ENCODE data around the gene PCK2.
A peak's percentile ranks its signal among the peaks of the same experiment; 100 is the strongest.

PCK2 gene

DNA sequence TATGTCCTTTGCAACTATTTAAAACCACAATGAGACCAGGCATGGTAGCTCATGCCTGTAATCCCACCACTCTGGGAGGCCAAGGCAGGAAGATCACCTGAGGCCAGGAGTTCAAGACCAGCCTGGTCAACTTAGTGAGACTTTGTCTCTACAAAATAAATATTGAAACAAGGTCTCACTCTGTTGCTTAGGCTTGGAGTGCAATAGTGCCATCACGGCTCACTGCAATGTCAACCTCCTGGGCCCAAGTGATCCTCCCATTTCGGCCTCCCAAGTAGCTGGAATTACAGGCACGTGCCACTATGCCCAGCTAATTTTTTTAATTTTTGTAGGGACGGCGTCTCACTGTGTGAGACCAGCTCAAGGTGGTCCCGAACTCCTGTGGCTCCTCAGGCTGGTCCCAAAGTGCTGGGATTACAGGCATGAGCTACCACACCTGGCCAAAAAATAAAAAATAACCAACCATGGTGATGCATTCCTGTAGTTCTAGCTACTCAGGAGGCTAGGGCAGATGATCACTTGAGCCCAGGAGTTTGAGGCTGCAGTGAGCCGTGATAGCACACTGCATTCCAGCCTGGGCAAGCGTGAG, 35.4 kb downstream of the PCK2 start:
- H3K27ac Mint-ChIP-seq, result no peak overlapping the region
- TF ChIP-seq, protein P1, sequence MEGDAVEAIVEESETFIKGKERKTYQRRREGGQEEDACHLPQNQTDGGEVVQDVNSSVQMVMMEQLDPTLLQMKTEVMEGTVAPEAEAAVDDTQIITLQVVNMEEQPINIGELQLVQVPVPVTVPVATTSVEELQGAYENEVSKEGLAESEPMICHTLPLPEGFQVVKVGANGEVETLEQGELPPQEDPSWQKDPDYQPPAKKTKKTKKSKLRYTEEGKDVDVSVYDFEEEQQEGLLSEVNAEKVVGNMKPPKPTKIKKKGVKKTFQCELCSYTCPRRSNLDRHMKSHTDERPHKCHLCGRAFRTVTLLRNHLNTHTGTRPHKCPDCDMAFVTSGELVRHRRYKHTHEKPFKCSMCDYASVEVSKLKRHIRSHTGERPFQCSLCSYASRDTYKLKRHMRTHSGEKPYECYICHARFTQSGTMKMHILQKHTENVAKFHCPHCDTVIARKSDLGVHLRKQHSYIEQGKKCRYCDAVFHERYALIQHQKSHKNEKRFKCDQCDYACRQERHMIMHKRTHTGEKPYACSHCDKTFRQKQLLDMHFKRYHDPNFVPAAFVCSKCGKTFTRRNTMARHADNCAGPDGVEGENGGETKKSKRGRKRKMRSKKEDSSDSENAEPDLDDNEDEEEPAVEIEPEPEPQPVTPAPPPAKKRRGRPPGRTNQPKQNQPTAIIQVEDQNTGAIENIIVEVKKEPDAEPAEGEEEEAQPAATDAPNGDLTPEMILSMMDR (IDR thresholded peaks at IDR 0.05), result no peak
- H3K9me3 Mint-ChIP-seq, result no peaks in the 10 kb centered on the region
- DNase-seq, result no peak
- peaks cover 3% of the 10 kb centered on the region for H3K27me3 Mint-ChIP-seq (ENCODE audit: low read depth, poor library complexity)
- H3K4me1 Mint-ChIP-seq, result peaks cover 28% of the 10 kb centered on the region
- H3K36me3 Mint-ChIP-seq (ENCODE audit: low read depth), result peaks cover 5% of the 10 kb centered on the region
- no peak overlapping the region for H3K4me3 Mint-ChIP-seq

DNA sequence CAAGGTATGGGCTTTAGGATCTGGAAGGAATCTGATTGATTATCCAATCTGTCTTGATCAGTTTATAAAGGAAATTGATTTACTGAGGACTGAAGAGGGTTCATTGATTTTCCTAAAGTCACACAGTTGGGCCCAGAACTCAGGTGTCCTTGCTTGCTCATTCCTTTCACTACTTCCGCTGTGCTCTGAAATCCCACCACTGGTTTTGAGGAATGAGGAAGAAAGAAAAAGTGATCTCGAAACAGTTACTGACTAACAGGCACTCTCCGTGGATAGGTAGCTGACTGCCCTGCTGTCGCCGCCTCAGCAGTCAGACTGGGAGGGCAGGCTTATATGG, 36.2 kb downstream of the PCK2 start, which contains the start of gene FITM1:
TSS of gene FITM1 (plus strand) at position 280 of the 337 bp plus-strand sequence. CDS start 905 bp downstream, outside the sequence.
- Mint-ChIP-seq H3K27ac (peak within 1 kb of the TSS; percentile 73), H3K9me3 (no peaks in the 10 kb centered on the region), H3K36me3 (ENCODE audit: low read depth) (peaks cover under 1% of the 10 kb centered on the region), H3K27me3 (ENCODE audit: low read depth, poor library complexity) (peaks cover 10% of the 10 kb centered on the region), H3K4me1 (peaks cover 32% of the 10 kb centered on the region), H3K4me3 (no peak within 1 kb of the TSS)
- TF ChIP-seq, protein P1 (IDR thresholded peaks at IDR 0.05), result no peak
- no peak for DNase-seq

DNA sequence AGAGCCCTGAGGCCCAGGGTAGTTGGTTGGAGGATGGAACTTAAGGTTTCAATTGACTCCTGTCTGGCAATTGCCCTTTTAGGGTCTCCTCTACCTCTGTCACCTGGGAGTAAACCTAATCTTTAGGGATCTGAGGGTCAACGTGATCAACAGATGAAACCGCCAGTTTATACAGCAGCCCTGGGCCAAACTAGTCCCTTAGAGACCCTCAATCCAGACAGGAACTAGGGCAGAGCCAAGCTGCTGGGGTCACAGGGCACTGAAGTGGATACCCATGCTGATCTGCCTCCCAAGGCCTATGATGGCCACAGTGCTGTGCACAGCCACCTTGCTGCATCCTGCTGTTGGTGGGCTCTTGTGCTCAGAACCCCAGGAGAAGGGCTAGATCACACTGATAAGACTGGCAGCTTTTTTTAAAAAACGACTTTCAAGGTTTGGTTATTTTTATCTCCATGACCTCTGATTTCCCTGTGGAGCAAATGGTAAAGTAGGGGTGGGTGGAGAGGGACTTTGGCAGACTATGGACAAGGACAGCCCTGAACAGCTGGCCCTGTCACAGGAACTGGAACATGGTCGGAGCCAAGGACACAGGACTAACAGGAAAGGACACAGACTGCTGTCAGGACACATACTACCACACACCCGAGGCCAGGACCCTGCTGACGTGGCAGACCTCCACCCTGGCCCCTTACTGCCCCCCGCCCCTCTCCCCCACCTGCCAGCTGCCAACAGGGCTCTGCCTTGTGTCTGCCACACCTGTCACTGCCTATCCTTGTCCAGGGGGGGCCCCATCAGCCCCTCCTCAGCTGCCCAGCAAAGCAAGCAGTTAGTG, 36.8 kb downstream of the PCK2 start:
- TF ChIP-seq, protein P1 (IDR thresholded peaks at IDR 0.05), result no peak
- H3K4me3 Mint-ChIP-seq, result no peak overlapping the region
- no peaks in the 10 kb centered on the region for H3K36me3 Mint-ChIP-seq (ENCODE audit: low read depth)
- peaks cover 13% of the 10 kb centered on the region for H3K27me3 Mint-ChIP-seq (ENCODE audit: low read depth, poor library complexity)
- peak overlapping the region; percentile 73 for H3K27ac Mint-ChIP-seq
- DNase-seq, result no peak
- H3K9me3 Mint-ChIP-seq, result no peaks in the 10 kb centered on the region
- H3K4me1 Mint-ChIP-seq, result peaks cover 34% of the 10 kb centered on the region

DNA sequence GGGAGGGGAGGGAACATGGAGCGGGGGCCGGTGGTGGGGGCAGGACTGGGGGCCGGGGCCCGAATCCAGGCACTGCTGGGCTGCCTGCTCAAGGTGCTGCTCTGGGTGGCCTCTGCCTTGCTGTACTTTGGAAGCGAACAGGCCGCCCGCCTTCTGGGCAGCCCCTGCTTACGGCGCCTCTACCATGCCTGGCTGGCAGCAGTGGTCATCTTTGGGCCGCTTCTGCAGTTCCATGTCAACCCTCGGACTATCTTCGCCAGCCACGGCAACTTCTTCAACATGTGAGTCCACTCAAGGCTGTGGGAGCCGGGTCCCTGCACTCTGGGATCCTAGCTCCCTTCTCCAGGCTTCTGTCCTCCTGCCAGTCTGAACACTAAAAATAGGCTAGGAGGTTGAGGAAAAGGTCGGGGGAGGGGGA, 37.4 kb downstream of the PCK2 start:
- Mint-ChIP-seq H3K9me3 (no peaks in the 10 kb centered on the region), H3K27ac (no peak overlapping the region), H3K4me1 (peaks cover 36% of the 10 kb centered on the region), H3K4me3 (no peak overlapping the region), H3K27me3 (ENCODE audit: low read depth, poor library complexity) (peaks cover 13% of the 10 kb centered on the region), H3K36me3 (ENCODE audit: low read depth) (no peaks in the 10 kb centered on the region)
- DNase-seq, result no peak
- TF ChIP-seq, protein P1 (IDR thresholded peaks at IDR 0.05), result no peak

DNA sequence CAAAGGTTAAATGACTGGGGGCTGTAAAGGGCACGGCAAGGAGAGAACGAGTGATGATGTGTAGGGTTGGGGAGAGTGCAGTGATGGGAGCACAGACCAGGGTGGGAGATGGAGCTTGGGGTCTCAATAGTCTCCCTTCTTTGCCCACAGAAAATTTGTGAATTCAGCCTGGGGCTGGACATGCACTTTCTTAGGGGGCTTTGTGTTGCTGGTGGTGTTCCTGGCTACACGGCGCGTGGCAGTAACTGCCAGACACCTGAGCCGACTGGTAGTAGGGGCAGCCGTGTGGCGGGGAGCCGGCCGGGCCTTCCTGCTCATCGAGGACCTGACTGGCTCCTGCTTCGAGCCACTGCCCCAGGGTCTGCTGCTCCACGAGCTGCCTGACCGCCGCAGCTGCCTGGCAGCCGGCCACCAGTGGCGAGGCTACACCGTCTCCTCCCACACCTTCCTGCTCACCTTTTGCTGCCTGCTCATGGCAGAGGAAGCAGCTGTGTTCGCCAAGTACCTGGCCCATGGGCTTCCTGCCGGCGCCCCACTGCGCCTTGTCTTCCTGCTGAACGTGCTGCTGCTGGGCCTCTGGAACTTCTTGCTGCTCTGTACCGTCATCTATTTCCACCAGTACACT, 38.1 kb downstream of the PCK2 start:
- peaks cover 19% of the 10 kb centered on the region for H3K27me3 Mint-ChIP-seq (ENCODE audit: low read depth, poor library complexity)
- DNase-seq, result no peak
- H3K4me3 Mint-ChIP-seq, result no peak overlapping the region
- peaks cover 2% of the 10 kb centered on the region for H3K36me3 Mint-ChIP-seq (ENCODE audit: low read depth)
- peak overlapping the region; percentile 68 for H3K27ac Mint-ChIP-seq
- TF ChIP-seq, protein P1 (IDR thresholded peaks at IDR 0.05), result no peak
- H3K9me3 Mint-ChIP-seq, result no peaks in the 10 kb centered on the region
- peaks cover 42% of the 10 kb centered on the region for H3K4me1 Mint-ChIP-seq

All from nephron progenitor cell (in vitro differentiated cells).